Sigmoid colon (tissue), 4 donors: ENCODE data around the gene VPS39.

Experiments used
- CTCF ChIP-seq, 4 experiments: fragments of 450-650 bp in 3 of 4; fragments of 200-600 bp in 1 of 4; IDR thresholded peaks; one replicate each; pipeline ENCODE4 v1.5.1; 2016 to 2019; ENCODE audit warnings: antibody characterized with exemption in 4 of 4, mild to moderate bottlenecking in 3 of 4, moderate library complexity in 2 of 4
- EP300 ChIP-seq, 4 donors: sonication (generic); formaldehyde crosslinking; IDR thresholded peaks; one replicate each; pipeline ENCODE4 v1.6.1; 2017; ENCODE audit warnings: antibody characterized with exemption in 4 of 4
- POLR2A ChIP-seq, 2 donors: fragments of 450-650 bp; IDR thresholded peaks; one replicate each; pipeline ENCODE4 v1.6.1; 2016; ENCODE audit warnings: antibody characterized with exemption in 2 of 2, mild to moderate bottlenecking in 2 of 2, moderate library complexity in 2 of 2

DNA sequence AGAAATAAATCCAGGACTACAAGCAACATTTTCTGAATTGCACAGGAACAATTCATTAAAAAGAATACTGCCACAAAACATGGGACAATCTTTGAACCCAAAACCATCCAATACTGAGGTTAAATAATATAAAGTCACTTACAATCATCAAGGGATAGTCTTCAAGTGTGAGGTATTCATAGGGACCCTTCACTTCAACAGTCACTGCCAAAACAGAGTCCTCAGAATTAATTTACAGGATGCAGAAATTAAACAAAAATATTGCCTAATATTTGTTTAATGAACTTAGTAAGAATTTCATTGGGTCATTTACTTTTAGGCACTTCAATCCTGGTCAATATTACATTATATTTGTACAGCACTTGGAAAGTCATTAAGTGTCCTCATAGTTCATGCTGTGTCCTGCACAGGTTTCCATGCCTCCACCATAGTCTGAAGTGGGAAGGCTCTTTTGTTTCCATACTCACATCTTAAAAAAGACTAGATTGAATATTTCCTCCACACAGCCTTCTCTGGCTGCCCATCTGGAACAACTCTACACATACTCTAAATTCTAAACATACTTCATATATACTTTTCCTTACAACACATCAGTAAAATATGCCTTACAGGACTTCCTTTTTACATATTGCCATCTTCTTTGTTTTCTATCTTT is 31.6 kb upstream of the VPS39 start:
- TF ChIP-seq CTCF (IDR thresholded peaks at IDR 0.05) (no peak), POLR2A (IDR thresholded peaks at IDR 0.05) (no peak), EP300 (IDR thresholded peaks at IDR 0.05) (no peak)
